Muscle layer of colon (tissue), 2 donors: Measurements from ENCODE around the gene PGGHG.

Experiments
- H3K27ac ChIP-seq: one replicate; pipeline ENCODE4 v1.7.0; 2013; ENCODE audit warnings: low read depth, mild to moderate bottlenecking, low read length, moderate library complexity
- H3K27me3 ChIP-seq, 2 donors: one replicate each; pipeline ENCODE4 v1.7.0; 2013; ENCODE audit warnings: low read length in 2 of 2, mild to moderate bottlenecking in 2 of 2; ENCODE audit not compliant: insufficient read depth in 2 of 2, control insufficient read depth in 1 of 2
- H3K36me3 ChIP-seq: one replicate; pipeline ENCODE4 v1.7.0; 2013; ENCODE audit warnings: mild to moderate bottlenecking, low read length; ENCODE audit not compliant: insufficient read depth
- H3K4me1 ChIP-seq: one replicate; pipeline ENCODE4 v1.7.0; 2013; ENCODE audit warnings: mild to moderate bottlenecking, low read length; ENCODE audit not compliant: insufficient read depth
- H3K4me3 ChIP-seq, 2 donors: one replicate each; pipeline ENCODE4 v1.7.0; 2013; ENCODE audit warnings: low read length in 2 of 2, low read depth in 1 of 2, mild to moderate bottlenecking in 1 of 2, moderate library complexity in 1 of 2
- H3K9ac ChIP-seq: one replicate; pipeline ENCODE4 v1.7.0; 2013; ENCODE audit warnings: low read length
- H3K9me3 ChIP-seq: one replicate; pipeline ENCODE4 v1.7.0; 2013; ENCODE audit warnings: mild to moderate bottlenecking, low read length
- donor health status: abdominal sarcoma.
- donor health status: Adenocarcinoma of cecum.

The PGGHG gene

GRCh38 chr11:289398-289711, 429 bp downstream of the PGGHG start:
- H3K27ac ChIP-seq = no peak overlapping the region
- H3K27me3 ChIP-seq = peaks cover 0 to 23% of the 10 kb centered on the region in 2 donors
- H3K9me3 ChIP-seq = no peaks in the 10 kb centered on the region
- peaks cover 6% of the 10 kb centered on the region for H3K4me1 ChIP-seq
- H3K36me3 ChIP-seq = no peaks in the 10 kb centered on the region
- H3K9ac ChIP-seq = no peak overlapping the region
- H3K4me3 ChIP-seq = no peak overlapping the region

GRCh38 chr11:289712-290620, 1.0 kb downstream of the PGGHG start:
- H3K4me1 ChIP-seq = peaks cover 6% of the 10 kb centered on the region
- no peak overlapping the region for H3K27ac ChIP-seq
- no peaks in the 10 kb centered on the region for H3K36me3 ChIP-seq
- no peak overlapping the region for H3K4me3 ChIP-seq
- no peaks in the 10 kb centered on the region for H3K9me3 ChIP-seq
- H3K27me3 ChIP-seq = peaks cover 0 to 18% of the 10 kb centered on the region in 2 donors
- no peak overlapping the region for H3K9ac ChIP-seq

- Histone ChIP-seq H3K4me3 (no peak overlapping the region), H3K36me3 (no peaks in the 10 kb centered on the region), H3K27me3 (peaks cover 0 to 16% of the 10 kb centered on the region in 2 donors), H3K27ac (no peak overlapping the region), H3K9ac (no peak overlapping the region), H3K9me3 (no peaks in the 10 kb centered on the region), H3K4me1 (peaks cover 6% of the 10 kb centered on the region)
Measured at GRCh38 chr11:290621-291231, 1.8 kb downstream of the PGGHG start.

GRCh38 chr11:291281-292210, 2.6 kb downstream of the PGGHG start:
- no peak overlapping the region for H3K27ac ChIP-seq

DNA sequence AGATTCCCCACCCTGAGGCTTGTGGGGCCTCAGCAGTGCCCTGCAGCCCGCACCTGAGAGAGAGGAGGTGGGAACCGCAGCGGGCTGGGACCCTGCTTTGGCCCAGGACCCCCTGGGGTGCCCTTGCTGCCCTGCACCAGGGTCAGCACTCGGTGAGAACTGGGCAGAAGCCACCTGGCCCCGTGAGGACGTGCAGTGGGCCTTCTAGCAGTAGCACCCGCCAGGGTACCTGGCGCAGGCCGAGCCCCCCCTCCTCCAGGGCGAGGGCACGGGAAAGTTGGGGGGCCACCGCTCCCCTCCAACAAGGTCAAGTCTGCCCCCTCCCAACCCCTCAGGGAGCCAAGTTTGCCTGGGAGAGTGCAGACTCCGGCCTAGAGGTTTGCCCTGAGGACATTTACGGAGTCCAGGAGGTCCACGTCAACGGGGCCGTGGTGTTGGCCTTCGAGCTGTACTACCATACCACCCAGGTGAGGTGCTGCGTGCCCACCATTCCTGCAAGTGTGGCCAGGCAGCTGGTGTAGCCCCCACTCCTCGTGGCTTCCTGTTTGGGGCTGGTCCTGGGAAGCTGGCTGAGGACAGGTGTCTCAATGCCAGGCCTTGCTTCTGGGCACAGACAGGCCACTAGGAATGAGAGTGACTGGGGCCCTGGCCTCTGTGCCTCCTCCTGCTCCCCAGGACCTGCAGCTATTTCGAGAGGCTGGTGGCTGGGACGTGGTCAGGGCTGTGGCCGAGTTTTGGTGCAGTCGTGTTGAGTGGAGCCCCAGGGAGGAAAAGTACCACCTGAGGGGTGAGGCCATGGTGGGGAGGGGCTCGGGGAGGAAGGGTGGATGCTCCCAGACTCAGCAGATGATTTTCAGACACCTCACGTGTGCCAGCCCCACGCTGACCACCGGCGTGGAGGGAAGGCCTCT, 3.5 kb downstream of the PGGHG start:
- peaks cover 6% of the 10 kb centered on the region for H3K4me1 ChIP-seq
- H3K4me3 ChIP-seq = no peak overlapping the region
- peaks cover 0 to 21% of the 10 kb centered on the region in 2 donors for H3K27me3 ChIP-seq
- no peak overlapping the region for H3K9ac ChIP-seq
- no peaks in the 10 kb centered on the region for H3K36me3 ChIP-seq
- H3K27ac ChIP-seq = no peak overlapping the region
- no peaks in the 10 kb centered on the region for H3K9me3 ChIP-seq

More at GRCh38 chr11:291281-292210, 2.6 kb downstream of the PGGHG start:
- Histone ChIP-seq H3K27me3 (peaks cover 0 to 16% of the 10 kb centered on the region in 2 donors), H3K4me3 (no peak overlapping the region), H3K9ac (no peak overlapping the region), H3K36me3 (no peaks in the 10 kb centered on the region), H3K4me1 (peaks cover 6% of the 10 kb centered on the region), H3K9me3 (no peaks in the 10 kb centered on the region)

DNA sequence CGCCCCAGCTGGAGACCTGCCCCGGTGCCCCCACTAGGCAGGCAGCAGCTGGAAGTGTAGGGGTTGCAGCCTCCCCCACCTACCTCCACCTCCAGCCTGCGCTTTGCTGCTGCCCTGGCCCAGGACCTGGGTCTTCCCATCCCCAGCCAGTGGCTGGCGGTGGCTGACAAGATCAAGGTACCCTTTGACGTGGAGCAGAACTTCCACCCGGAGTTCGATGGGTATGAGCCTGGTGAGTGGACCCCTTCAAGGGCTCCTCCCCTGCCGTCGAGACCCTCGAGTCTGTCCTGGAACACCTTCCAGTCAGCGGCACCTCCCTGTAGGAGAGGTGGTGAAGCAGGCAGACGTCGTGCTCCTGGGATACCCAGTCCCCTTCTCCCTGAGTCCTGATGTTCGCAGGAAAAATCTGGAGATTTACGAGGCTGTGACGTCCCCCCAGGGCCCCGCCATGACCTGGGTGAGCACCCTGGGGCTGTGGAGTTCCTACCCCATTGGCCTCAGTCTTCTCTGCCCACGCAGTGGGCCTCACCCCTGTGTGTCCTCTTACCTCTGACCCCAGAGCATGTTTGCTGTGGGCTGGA, 4.4 kb downstream of the PGGHG start:
- Histone ChIP-seq H3K9ac (no peak overlapping the region), H3K27ac (no peak overlapping the region), H3K9me3 (no peaks in the 10 kb centered on the region), H3K4me3 (no peak overlapping the region), H3K4me1 (peaks cover under 1% of the 10 kb centered on the region), H3K36me3 (no peaks in the 10 kb centered on the region), H3K27me3 (peaks cover under 1 to 23% of the 10 kb centered on the region in 2 donors)

- Histone ChIP-seq H3K27me3 (peaks cover 6 to 28% of the 10 kb centered on the region in 2 donors), H3K4me1 (no peaks in the 10 kb centered on the region), H3K9ac (no peak overlapping the region), H3K4me3 (no peak overlapping the region), H3K36me3 (no peaks in the 10 kb centered on the region), H3K9me3 (no peaks in the 10 kb centered on the region), H3K27ac (no peak overlapping the region)
Measured at GRCh38 chr11:293852-294661, 5.1 kb downstream of the PGGHG start.

GRCh38 chr11:294780-295179, 5.9 kb downstream of the PGGHG start:
- Histone ChIP-seq H3K27me3 (peaks cover 6 to 36% of the 10 kb centered on the region in 2 donors), H3K4me3 (no peak overlapping the region), H3K36me3 (no peaks in the 10 kb centered on the region), H3K9ac (no peak overlapping the region), H3K27ac (no peak overlapping the region), H3K4me1 (no peaks in the 10 kb centered on the region), H3K9me3 (no peaks in the 10 kb centered on the region)

- no peak overlapping the region for H3K27ac ChIP-seq
- H3K27me3 ChIP-seq = peaks cover 6 to 42% of the 10 kb centered on the region in 2 donors
- H3K4me1 ChIP-seq = no peaks in the 10 kb centered on the region
Measured at GRCh38 chr11:295351-296170, 6.6 kb downstream of the PGGHG start.

More at GRCh38 chr11:295351-296170, 6.6 kb downstream of the PGGHG start:
- no peak overlapping the region for H3K4me3 ChIP-seq
- H3K36me3 ChIP-seq = no peaks in the 10 kb centered on the region
- no peaks in the 10 kb centered on the region for H3K9me3 ChIP-seq
- H3K9ac ChIP-seq = no peak overlapping the region
